ENCODE results near the gene MREG.
A peak's percentile ranks its signal among the peaks of the same experiment; 100 is the strongest.
"Not testable (repeated sequence)": the region's sequence is repeated elsewhere in the genome, so short reads cannot be mapped to it uniquely, and the experiment has no call there.

MREG gene

DNA sequence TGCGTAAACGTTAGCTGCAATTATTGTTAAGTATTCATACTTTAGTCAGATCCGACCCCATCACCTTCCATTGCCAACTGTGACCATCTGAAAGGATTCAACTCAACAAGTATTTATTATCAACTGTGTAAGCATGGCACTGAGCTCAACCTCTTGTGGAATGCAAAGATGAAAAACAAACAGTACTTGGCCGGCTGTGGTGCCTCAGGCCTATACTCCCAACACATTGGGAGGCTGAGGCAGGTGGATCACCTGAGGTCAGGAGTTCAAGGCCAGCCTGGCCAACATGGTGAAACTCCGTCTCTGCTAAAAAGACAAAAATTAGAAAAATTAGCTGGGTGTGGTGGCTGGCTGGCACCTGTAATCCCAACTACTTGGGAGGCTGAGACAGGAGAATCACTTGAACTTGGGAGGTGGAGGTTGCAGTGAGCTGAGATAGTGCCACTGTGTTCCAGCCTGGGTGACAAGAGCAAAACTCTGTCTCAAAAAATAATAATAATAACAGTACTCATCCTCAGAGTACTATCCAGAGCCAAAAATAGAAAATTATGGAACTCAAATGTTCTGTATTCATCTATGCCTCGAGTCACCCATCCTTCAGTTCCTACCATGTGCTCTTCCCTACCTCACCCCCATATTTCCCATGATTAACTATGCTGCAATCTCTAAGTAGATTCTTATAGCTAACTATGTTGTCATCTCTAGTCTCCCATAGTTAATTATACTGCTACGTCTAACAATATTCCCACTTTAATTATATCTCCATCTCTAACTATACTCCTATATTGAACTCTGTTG, 8.6 kb upstream of the MREG start:
- DNase-seq (ENCODE audit: low read depth): no peak

DNA sequence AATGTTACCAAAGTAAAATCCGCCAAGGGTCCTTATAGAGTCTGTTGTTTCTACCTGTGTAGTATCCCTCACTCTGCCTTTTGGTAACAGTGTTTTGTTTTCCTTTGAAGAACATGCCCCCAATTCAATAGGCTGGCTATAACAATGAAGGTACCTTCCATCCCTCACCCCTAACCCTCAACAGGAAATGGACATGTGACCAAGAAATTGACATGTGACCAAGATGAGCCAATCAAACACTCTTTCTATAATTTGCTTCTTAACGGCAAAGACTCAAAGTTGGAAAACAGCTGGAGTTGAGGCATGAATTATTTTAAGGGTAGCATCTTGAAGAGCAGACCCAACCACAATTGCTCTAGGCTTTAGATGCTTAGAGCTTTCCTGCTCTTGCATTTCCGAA, 5.4 kb upstream of the MREG start:
- DNase-seq (ENCODE audit: low read depth): no peak

DNA sequence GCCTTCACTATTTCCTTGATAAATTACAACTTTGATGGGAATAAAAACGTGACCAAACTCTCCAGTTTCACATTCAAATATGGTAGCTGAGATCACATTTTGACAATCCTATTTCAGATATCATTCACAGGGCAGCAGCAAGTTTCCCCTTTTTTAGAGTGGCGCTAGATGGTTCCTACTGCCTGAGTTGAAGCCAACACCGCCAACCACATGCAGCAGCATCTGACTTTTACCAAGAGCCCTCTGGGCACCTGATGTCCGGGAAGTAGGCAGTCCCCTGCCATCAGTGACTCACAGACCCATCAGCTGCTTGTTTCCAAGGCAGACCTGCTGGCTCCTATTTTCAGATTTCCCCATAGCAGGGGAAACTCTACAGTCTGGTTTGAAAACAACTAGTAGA, 4.0 kb upstream of the MREG start:
- no peak for DNase-seq (ENCODE audit: low read depth)

DNA sequence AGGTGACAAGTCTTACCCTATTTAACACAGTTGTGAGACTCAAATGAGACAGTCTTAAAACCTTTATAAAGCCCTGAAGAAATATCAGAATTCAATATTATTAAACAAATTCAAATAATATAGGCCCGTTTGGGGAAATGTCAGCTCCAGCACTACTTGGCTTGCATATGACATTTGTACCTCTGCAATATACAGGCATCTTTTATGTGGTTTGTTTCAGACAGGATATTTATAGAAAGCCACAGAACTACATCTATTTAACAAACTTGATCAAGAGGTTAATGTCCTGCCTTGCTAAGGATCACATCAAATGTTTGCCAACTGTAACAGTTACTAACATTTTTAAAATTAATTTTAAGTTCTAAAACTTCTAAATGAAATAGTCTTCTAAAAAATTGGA, 3.2 kb upstream of the MREG start:
- no peak for DNase-seq (ENCODE audit: low read depth)

DNA sequence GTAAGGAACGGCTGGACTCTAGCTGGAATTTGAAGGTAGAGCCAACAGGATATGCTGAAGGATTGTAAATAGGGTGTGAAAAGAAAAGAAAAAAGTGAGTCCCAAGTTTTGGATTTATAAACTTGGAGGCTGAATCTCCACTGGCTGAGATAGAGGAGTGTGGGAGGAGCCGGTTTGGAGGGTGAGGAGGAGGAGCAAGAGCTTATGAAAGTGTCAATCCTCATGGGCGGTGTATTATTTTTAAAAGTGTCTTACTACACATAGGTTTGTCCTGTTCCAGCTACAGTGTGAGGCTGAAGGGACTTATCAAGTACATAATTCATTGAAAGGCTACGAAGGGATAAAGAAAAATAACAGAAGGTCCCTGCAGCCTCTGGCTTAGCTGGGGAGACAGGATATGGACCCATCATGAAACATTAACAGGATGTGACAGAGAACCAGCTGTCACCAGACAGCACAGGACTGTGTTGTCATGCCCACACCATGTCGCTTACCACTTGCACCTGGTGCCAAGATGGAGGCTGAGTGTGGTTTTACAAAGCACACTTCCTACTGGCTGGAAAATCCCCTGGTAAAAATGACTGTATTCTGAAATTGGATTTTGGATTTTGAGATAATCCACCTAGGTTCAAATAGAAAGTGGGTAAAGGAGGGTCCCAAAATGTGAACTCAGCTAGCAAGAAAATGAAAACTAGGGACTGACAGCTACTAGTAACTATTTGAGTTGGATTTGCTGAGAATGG, 2.5 kb upstream of the MREG start:
- DNase-seq (ENCODE audit: low read depth): no peak

DNA sequence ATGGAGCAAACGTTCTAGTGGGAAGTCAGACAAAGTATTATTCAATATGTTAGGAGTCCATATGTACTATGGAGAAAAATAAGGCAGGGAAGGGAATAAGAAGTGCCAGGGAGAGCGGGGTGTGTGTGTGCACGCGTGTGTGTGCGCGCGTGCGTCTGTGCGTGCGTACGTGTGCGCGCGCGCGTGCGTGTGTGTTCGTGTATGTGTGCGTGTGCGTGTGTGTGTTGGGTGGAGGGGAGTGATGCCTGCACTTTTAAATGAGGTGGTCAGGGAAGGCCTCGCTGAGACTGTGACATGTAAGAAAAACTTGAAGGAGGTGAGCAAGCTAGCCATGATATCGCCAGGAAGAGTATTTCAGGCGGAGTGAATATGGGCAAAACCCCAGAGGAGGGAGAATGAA, 1.6 kb upstream of the MREG start:
- DNase-seq (ENCODE audit: low read depth): no peak

DNA sequence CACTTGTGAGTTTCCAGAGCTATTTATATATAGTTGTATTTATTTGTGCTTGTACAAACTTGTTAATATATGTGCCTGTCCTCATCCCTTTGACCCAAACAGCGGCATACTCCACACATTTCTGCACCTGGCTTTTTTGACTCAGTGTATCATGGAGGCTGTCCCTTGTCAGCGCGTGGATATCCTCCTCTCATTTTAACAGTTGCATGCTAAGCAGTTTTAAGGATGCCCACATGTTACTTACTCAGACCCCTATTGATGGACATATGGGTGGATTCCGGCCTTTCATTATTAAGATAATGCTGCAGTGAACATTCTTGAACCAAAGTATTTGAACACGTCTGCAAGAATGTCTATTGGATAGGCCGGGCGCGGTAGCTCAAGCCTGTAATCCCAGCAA, 655 bp upstream of the MREG start:
- no peak for DNase-seq (ENCODE audit: low read depth)

DNA sequence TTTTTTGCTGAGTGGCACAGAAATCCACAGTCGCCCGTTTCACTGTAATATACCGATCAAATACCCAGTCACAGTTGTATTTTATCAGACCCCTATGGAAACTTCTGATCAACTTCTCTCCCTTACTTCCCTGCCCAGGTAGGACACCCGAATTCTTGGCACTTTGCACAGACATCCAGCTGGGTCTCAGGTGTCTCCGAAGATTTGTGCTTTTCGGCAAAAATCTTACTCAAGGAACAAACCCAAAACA, 596 bp downstream of the MREG start:
- no peak for DNase-seq (ENCODE audit: low read depth)

DNA sequence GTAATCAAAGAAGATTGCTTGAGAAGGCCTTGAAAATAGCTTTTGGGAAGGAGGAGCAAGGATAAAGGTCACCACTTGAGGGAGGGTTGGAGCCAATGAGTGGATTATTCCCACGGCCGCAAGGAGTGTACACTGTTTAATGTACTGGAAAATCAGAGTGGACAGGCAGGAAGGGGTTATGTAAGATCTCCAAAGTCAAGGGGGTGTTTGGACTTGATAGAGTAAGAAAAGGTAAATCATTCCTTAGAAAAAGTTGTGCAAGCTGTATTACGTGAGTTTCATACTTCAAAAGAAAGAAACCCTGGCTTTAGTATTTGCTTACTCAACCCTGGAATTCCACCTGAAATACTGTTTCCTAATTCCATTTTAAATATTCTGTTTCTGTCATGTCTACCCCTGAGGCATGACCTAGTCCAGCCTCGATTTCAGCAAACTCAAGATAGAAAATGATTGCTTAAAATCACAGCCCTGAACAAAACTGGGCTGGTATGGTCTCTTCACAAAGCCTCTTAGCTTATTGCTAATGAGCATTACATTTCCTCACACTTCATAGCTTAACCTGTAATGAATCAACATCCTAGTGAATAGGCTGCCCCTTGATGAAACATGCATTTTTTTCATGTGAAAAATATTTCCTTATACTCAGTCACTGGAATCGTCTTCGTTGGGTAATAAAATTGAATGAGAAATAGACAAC, 1.1 kb downstream of the MREG start:
- DNase-seq (ENCODE audit: low read depth): peak; percentile 48

DNA sequence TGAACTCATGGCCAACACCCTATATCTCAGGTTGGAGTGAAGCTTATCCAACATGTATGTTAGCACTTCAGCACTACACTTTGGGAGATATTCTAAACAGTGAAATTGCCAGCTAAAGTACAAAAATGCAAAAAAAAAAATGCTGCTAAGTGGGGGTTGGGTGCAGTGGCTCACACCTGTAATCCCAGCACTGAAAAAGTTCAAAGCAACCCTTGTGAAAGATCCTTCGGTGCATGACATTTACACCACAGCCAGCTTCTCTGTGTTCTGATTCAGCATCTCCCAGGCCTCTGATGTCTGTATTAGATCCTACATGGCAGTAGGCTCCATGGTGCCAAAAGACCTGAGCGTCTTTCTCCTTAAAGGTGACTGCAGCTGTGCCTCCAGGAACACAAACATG, 4.1 kb downstream of the MREG start:
- DNase-seq (ENCODE audit: low read depth): not testable (repeated sequence)

DNA sequence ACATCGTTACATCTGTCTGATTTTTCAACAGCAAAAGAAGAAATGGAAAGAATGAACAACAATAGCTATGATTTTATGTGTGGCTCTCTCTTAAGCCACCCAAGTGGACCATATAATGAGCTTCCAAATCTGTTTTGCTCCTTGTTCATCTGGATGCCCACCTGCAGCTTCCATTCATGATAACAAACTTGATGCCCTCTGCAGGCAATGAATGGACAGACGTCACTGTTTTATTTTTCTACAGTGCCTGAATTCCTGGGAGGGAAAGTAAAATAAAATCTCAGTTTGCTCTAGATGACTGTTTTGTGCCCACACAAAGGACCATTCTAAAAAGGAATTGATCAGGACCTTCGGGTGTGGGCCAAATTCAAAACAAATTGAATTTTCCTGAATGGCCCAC, 5.0 kb downstream of the MREG start:
- no peak for DNase-seq (ENCODE audit: low read depth)

DNA sequence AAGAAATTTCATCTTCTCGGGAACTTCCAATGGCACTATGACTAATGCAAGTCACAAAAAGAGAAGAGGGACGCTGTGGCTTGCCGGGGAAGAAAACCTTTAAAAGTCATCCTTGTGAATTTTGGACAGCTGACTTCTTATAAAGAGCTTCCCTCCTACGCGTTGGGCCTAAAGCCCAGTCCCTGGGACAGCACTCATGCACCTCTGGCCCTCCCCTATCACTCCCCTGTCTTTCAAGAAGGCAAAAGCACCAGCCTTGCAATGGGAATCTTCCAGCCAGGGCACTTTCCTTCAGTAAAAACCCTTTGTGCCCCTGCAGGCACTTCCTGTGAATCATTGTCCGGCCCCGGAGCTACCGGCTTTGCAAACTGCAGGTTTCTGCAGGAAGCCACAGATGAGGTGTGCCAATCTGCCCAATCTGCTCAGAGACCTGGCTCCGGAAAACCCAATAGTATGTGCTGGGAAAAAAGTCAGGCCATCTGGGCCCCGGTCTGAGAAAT, 7.1 kb downstream of the MREG start:
- DNase-seq (ENCODE audit: low read depth): no peak

DNA sequence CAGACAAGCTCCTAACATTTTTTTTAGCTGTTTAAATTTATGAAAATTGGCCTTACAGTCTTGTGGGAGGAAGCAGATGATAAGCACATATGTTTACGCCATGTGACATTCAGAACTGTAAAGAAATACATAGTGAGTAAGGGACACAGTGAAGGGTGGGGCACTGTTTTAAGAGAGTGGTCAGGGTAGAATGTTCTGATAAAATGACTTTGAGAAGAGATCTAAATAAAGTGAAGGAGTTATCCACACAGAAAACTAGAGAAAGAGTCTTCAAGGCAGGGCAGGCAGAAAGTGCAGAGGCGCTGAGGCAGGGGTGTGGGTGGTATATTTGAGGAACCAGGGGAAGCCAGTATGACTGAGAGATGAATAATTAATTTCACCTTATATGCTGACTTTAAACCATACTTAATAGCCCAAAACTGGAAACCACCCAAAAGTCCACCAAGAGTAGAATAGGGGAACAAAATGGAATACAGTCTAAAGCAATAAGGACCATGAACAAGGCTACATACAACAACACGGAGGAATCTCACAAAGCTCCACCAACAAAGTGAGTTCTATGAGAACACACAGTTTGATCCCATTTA, 8.6 kb downstream of the MREG start:
- DNase-seq (ENCODE audit: low read depth): no peak

DNA sequence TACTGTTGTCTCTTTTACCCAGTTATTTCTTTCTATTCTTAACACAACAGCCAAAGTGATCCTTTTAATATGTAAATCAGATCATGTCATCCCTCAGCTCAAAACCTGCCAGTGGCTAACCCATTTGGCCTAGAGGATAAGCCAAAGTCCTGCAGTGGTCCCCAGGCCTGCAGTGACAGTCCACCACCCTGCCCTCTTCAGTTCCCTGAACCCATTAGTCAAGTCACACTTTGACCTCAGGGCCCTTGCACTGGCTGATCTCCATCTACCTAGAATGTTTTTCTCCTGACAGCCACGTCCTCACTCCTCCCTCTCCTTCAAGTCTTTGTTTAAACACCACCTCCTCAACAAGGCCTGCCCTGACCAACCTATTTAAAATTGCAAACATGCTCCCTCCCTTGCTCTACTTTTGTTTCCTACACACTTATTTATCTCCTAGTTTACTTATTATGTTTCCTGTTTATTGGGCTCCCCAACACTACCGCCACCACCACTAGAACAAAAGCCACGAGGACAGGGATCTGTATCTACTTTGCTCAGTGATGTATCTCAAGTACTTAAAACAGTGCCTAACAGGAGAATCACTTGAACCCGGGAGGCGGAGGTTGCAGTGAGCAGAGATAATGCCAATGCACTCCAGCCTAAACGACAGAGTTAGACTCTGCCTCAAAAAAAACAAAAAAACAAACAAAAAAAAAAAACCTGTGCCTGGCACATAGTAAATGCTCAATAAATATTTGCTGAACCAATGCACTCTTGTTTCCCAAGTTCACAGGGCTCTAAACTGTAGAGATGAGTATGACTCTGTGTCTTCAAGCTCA, 9.3 kb downstream of the MREG start:
- DNase-seq (ENCODE audit: low read depth): no peak

DNA sequence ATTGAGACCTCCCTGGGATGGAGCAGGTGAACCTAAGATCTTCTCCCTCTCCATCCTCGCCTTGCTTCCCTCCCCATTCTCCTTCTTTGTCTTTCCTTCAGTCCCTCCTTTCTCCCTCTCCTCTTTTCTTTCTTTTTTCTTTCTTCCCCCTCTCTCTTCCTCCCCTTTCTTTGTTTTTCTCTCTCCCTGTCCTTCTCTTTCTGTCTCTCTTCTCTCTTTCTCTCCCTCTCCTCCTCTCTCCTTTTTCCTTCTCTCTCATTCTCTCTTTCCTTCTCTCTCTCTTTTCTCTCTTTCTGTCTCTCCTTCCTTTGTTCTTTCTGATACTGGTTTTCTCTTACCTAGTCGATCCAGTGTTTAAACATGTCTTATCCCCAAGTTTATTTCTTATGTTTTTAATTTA, 10.7 kb downstream of the MREG start:
- DNase-seq (ENCODE audit: low read depth): no peak

DNA sequence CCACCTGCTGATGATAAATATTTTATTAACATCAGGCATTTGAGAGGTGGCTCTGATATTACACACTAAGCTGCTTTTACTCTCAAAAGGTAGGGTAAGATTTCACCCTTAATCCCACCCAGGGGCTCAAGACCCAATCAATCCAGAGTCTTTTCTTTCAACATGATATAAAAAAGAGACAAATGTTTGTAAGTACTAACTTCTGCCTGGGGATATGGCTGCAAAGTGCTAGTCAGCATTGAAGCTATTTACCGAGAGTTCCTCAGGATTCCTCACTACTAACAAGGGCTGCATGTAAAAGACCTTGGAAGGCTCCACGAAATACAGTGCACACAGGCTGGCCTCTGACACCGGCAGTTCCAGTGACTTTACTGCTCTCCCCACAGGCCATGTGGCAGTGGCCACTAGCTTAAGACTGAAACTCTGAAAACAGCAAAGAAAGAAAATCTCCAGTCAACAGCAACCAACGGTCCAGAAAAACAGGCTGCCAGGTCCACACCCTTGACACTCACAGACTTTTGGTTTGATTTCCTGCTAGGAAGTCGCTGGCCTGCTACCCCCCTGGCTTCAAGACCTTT, 11.2 kb downstream of the MREG start:
- no peak for DNase-seq (ENCODE audit: low read depth)

DNA sequence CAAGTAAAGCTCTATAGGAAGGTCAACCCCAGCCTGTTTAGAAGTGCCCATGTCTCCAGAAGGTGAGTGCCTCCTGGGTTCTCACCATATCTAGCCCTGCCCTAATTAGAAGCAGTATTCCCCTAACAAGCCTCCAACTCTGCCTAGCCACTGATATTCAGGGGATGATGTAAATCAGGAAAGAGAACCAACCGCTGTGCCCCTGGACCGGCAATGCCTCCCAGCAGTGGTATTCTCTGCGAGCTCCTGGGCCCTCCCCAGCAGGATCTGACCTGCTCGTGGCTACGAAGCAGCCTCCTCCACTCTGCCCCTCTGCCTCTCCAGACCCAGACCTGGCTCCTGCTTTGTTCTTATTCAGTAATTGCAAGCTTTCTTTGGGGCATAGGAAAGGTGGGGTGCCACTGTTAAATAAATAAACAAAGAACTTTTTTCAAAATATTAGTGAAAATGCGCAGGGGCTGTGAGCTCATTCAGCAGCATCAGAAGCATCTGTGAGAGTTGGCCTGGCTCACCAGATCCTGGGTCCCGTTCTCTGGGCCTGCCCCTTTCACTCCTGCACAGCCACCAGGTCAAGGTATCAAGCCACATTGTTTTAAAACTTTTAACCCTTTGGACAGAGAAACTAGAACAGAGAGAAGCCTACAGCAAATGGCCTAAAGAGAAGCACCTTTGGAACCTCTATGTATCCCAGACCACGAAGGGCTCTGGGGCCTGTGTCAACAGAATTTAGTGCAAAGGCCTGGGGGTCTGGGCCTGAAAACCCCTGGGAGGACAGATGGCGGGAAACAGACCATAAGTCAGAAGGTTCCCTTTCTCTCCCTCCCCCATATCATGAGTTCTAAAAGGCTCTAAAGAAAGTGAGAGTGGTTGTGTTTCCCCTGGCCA, 11.9 kb downstream of the MREG start:
- DNase-seq (ENCODE audit: low read depth): no peak

DNA sequence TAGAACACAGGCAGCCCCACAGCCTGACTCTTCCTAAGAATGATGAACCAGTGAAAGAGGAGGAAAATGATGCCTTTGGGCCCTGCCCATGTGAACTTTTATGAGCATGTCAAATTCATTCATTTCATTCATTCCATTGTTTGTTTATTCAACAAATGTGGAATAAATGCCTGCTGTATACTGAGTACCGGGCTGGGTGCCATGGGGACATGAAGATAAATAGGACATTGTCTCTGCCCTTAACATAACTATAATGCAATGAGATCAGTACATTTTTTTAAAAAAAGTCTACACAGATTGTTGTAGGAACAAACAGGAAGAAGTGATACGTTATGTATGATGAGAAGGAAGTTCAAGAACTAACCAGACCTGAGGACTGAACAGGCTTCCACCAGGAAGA, 14.7 kb downstream of the MREG start:
- DNase-seq (ENCODE audit: low read depth): no peak

DNA sequence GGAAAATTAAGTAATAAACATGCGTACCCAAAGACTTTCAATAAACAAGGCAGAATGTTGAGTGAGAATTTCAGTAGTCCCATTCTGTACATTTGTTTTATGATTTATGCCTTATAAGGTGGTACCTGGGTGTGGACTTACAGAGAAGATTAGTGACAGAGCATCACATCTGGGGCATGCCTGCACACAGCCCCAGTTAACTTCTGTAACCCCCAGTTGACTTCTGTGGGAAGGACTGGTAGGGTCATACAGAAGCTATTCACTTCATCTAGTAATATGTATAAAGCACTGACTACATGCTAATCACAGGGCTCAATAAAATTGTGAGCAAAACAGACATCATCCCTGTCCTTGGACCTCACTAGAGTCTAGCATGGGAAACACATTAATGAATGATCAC, 16.1 kb downstream of the MREG start:
- no peak for DNase-seq (ENCODE audit: low read depth)

DNA sequence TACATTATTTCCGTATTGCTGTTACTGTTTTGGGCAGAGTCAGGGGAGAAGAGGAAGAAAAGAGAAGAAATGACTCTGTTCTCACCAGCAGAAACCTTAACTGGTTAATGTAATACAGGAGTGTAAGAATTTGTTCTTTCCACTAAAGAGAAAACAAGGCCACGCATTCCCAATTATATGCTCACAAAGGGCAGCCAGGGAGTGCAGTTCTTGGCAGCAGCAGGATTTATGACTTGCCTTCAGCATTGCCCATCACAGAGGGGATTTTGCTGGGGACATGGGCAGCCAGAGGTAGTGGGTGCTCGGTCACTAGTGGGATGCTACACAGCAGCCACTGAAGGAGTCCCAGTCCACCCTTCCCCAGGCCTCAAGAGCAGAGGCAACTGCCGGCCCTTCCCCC, 18.4 kb downstream of the MREG start:
- DNase-seq (ENCODE audit: low read depth): no peak
